WTC11 (cell line): ENCODE results near the gene RCHY1. TPM values are rescaled to one million over a fixed set of nuclear protein-coding genes. Genes with fewer than 3 reads are reported as not detected.

ENCODE experiments used
- CBFB ChIP-seq: sonication (generic); formaldehyde crosslinking; IDR thresholded peaks from 2 replicates; pipeline ENCODE4 v1.8.1; 2022; ENCODE audit warnings: mild to moderate bottlenecking, low read depth, missing genetic modification reagents
- CREB1 ChIP-seq: sonication (generic); formaldehyde crosslinking; IDR thresholded peaks from 2 replicates; pipeline ENCODE4 v1.8.0; 2023; ENCODE audit warnings: mild to moderate bottlenecking, missing genetic modification reagents
- ELF4 ChIP-seq: sonication (generic); formaldehyde crosslinking; IDR thresholded peaks from 2 replicates; pipeline ENCODE4 v1.8.1; 2022; ENCODE audit warnings: low read depth, mild to moderate bottlenecking, moderate library complexity, missing genetic modification reagents
- GRHL2 ChIP-seq: fragments of 250-450 bp; sonication (Bioruptor Pico); IDR thresholded peaks from 2 replicates; pipeline ENCODE4 v1.8.0; 2022; ENCODE audit warnings: mild to moderate bottlenecking, moderate library complexity; ENCODE audit not compliant: insufficient replicate concordance, severe bottlenecking
- NFATC4 ChIP-seq: fragments of 250-450 bp; sonication (Bioruptor Pico); IDR thresholded peaks from 2 replicates; pipeline ENCODE4 v1.9.0; 2021; ENCODE audit warnings: mild to moderate bottlenecking
- NFE2L1 ChIP-seq: sonication (generic); formaldehyde crosslinking; IDR thresholded peaks from 2 replicates; pipeline ENCODE4 v1.8.1; 2023; ENCODE audit warnings: missing genetic modification reagents
- NR3C1 ChIP-seq: sonication (generic); formaldehyde crosslinking; conservative IDR thresholded peaks from 2 replicates; pipeline ENCODE4 v1.8.1; 2023; ENCODE audit warnings: low read depth, mild to moderate bottlenecking, missing genetic modification reagents
- SMAD3 ChIP-seq: sonication (generic); formaldehyde crosslinking; IDR thresholded peaks from 2 replicates; pipeline ENCODE4 v1.8.0; 2022; ENCODE audit warnings: missing genetic modification reagents, mild to moderate bottlenecking, borderline replicate concordance
- SOX15 ChIP-seq: fragments of 250-450 bp; sonication (Bioruptor Pico); IDR thresholded peaks from 2 replicates; pipeline ENCODE4 v1.9.0; 2021; ENCODE audit warnings: mild to moderate bottlenecking
- ZBTB21 ChIP-seq: sonication (generic); formaldehyde crosslinking; IDR thresholded peaks from 2 replicates; pipeline ENCODE4 v1.8.1; 2023; ENCODE audit warnings: mild to moderate bottlenecking, missing genetic modification reagents, borderline replicate concordance
- ZNF232 ChIP-seq: sonication (generic); formaldehyde crosslinking; IDR thresholded peaks from 2 replicates; pipeline ENCODE4 v1.8.0; 2022; ENCODE audit warnings: mild to moderate bottlenecking, missing genetic modification reagents
- total RNA-seq: library from RNA; stranded (reverse); gene quantifications from 3 replicates; pipeline ENCODE4 v1.2.3, GENCODE V29; 2021
- TF ChIP-seq, protein P1 (sequence below): sonication (generic); formaldehyde crosslinking; IDR thresholded peaks from 2 replicates; pipeline ENCODE4 v1.8.1; 2023; ENCODE audit warnings: mild to moderate bottlenecking, missing genetic modification reagents, moderate library complexity
- TF ChIP-seq, protein P2 (sequence below): sonication (generic); formaldehyde crosslinking; IDR thresholded peaks from 2 replicates; pipeline ENCODE4 v1.8.0; 2023; ENCODE audit warnings: missing genetic modification reagents, mild to moderate bottlenecking, borderline replicate concordance
- TF ChIP-seq, protein P3 (sequence below): sonication (generic); formaldehyde crosslinking; IDR thresholded peaks from 2 replicates; pipeline ENCODE4 v1.8.1; 2023; ENCODE audit warnings: mild to moderate bottlenecking, missing genetic modification reagents, borderline replicate concordance
- TF ChIP-seq, protein P4 (sequence below): fragments of 250-450 bp; sonication (Bioruptor Pico); IDR thresholded peaks from 2 replicates; pipeline ENCODE4 v1.9.0; 2021; ENCODE audit warnings: mild to moderate bottlenecking
- TF ChIP-seq, protein P5 (sequence below): sonication (generic); formaldehyde crosslinking; IDR thresholded peaks from 2 replicates; pipeline ENCODE4 v1.8.1; 2023; ENCODE audit warnings: mild to moderate bottlenecking, missing genetic modification reagents
- TF ChIP-seq, protein P6 (sequence below): sonication (generic); formaldehyde crosslinking; IDR thresholded peaks from 2 replicates; pipeline ENCODE4 v1.8.0; 2022; ENCODE audit warnings: missing genetic modification reagents
- TF ChIP-seq, protein P7 (sequence below): sonication (generic); formaldehyde crosslinking; IDR thresholded peaks from 2 replicates; pipeline ENCODE4 v1.8.1; 2022; ENCODE audit warnings: low read depth, mild to moderate bottlenecking, moderate library complexity, missing genetic modification reagents, borderline replicate concordance

The RCHY1 gene
- total RNA-seq, 1 experiment from 2014 or later, result 37.8 TPM

DNA sequence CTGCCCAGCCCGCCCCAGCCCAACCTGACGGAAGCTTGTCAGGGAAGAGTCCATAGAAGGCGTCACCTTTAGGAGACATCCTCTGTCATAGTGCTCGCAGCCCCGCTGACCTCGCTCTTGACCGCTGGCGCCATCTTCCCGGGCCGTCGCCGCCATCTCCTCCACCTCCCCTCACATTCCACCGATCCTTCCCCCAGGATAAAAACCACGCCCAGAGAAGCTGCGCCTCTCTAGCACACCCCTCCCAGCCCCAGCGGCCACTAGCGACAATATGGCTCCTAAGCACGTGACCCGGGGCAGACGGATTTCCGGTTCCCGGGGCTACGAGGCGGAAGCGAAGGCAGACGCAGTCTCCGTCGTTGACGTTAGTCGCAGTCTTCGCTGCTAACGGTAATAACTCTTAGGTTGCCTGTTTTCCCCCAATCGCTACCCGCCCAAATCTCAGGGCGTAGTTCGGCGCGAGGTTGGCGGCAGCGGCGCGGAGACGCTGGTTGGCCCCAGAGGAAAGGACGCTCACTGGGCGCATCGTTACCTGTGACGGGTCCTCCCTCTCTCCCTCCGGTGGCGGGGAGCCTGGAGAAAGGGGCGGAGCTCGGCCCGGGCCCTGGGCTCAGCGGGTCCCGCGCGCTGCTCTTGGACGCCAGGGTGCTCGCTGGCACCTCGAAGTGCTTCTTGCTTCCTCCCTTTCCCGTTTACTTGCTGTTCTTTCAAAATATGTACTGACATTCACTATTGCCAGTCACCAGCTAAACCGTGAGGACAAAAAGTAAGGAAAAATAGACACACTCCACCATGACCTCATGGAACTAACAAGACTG is at the start of gene RCHY1, which contains the start of gene THAP6 (continued):
- TF ChIP-seq CBFB (no peak), GRHL2 (CRISPR knock-in tag) (no peak), SOX15 (no peak), CREB1 (CRISPR knock-in tag) (peak; percentile 46), NFE2L1 (CRISPR knock-in tag) (peak; percentile 71; the same call in 1 of the 2 replicates), NR3C1 (CRISPR knock-in tag) (no peak), SMAD3 (CRISPR knock-in tag) (0 out of 2 replicates have a peak, but pooled peaks have one; percentile 56), NFATC4 (CRISPR knock-in tag) (no peak), ELF4 (CRISPR knock-in tag) (no peak), ZNF232 (CRISPR knock-in tag) (peak; percentile 20), ZBTB21 (CRISPR knock-in tag) (0 out of 2 replicates have a peak, but pooled peaks have one; percentile 74)
- TF ChIP-seq, protein P1, sequence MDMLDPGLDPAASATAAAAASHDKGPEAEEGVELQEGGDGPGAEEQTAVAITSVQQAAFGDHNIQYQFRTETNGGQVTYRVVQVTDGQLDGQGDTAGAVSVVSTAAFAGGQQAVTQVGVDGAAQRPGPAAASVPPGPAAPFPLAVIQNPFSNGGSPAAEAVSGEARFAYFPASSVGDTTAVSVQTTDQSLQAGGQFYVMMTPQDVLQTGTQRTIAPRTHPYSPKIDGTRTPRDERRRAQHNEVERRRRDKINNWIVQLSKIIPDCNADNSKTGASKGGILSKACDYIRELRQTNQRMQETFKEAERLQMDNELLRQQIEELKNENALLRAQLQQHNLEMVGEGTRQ, result peak; percentile 99
- TF ChIP-seq, protein P2, sequence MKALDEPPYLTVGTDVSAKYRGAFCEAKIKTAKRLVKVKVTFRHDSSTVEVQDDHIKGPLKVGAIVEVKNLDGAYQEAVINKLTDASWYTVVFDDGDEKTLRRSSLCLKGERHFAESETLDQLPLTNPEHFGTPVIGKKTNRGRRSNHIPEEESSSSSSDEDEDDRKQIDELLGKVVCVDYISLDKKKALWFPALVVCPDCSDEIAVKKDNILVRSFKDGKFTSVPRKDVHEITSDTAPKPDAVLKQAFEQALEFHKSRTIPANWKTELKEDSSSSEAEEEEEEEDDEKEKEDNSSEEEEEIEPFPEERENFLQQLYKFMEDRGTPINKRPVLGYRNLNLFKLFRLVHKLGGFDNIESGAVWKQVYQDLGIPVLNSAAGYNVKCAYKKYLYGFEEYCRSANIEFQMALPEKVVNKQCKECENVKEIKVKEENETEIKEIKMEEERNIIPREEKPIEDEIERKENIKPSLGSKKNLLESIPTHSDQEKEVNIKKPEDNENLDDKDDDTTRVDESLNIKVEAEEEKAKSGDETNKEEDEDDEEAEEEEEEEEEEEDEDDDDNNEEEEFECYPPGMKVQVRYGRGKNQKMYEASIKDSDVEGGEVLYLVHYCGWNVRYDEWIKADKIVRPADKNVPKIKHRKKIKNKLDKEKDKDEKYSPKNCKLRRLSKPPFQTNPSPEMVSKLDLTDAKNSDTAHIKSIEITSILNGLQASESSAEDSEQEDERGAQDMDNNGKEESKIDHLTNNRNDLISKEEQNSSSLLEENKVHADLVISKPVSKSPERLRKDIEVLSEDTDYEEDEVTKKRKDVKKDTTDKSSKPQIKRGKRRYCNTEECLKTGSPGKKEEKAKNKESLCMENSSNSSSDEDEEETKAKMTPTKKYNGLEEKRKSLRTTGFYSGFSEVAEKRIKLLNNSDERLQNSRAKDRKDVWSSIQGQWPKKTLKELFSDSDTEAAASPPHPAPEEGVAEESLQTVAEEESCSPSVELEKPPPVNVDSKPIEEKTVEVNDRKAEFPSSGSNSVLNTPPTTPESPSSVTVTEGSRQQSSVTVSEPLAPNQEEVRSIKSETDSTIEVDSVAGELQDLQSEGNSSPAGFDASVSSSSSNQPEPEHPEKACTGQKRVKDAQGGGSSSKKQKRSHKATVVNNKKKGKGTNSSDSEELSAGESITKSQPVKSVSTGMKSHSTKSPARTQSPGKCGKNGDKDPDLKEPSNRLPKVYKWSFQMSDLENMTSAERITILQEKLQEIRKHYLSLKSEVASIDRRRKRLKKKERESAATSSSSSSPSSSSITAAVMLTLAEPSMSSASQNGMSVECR (CRISPR knock-in tag), result peak; percentile 90; the same call in 1 of the 2 replicates
- TF ChIP-seq, protein P3, sequence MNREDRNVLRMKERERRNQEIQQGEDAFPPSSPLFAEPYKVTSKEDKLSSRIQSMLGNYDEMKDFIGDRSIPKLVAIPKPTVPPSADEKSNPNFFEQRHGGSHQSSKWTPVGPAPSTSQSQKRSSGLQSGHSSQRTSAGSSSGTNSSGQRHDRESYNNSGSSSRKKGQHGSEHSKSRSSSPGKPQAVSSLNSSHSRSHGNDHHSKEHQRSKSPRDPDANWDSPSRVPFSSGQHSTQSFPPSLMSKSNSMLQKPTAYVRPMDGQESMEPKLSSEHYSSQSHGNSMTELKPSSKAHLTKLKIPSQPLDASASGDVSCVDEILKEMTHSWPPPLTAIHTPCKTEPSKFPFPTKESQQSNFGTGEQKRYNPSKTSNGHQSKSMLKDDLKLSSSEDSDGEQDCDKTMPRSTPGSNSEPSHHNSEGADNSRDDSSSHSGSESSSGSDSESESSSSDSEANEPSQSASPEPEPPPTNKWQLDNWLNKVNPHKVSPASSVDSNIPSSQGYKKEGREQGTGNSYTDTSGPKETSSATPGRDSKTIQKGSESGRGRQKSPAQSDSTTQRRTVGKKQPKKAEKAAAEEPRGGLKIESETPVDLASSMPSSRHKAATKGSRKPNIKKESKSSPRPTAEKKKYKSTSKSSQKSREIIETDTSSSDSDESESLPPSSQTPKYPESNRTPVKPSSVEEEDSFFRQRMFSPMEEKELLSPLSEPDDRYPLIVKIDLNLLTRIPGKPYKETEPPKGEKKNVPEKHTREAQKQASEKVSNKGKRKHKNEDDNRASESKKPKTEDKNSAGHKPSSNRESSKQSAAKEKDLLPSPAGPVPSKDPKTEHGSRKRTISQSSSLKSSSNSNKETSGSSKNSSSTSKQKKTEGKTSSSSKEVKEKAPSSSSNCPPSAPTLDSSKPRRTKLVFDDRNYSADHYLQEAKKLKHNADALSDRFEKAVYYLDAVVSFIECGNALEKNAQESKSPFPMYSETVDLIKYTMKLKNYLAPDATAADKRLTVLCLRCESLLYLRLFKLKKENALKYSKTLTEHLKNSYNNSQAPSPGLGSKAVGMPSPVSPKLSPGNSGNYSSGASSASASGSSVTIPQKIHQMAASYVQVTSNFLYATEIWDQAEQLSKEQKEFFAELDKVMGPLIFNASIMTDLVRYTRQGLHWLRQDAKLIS (CRISPR knock-in tag), result no peak; the same call in 1 of the 2 replicates
- TF ChIP-seq, protein P4, sequence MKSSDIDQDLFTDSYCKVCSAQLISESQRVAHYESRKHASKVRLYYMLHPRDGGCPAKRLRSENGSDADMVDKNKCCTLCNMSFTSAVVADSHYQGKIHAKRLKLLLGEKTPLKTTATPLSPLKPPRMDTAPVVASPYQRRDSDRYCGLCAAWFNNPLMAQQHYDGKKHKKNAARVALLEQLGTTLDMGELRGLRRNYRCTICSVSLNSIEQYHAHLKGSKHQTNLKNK, result no peak
- TF ChIP-seq, protein P5, sequence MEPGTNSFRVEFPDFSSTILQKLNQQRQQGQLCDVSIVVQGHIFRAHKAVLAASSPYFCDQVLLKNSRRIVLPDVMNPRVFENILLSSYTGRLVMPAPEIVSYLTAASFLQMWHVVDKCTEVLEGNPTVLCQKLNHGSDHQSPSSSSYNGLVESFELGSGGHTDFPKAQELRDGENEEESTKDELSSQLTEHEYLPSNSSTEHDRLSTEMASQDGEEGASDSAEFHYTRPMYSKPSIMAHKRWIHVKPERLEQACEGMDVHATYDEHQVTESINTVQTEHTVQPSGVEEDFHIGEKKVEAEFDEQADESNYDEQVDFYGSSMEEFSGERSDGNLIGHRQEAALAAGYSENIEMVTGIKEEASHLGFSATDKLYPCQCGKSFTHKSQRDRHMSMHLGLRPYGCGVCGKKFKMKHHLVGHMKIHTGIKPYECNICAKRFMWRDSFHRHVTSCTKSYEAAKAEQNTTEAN (CRISPR knock-in tag), result peak; percentile 24; the same call in 1 of the 2 replicates
- TF ChIP-seq, protein P6, sequence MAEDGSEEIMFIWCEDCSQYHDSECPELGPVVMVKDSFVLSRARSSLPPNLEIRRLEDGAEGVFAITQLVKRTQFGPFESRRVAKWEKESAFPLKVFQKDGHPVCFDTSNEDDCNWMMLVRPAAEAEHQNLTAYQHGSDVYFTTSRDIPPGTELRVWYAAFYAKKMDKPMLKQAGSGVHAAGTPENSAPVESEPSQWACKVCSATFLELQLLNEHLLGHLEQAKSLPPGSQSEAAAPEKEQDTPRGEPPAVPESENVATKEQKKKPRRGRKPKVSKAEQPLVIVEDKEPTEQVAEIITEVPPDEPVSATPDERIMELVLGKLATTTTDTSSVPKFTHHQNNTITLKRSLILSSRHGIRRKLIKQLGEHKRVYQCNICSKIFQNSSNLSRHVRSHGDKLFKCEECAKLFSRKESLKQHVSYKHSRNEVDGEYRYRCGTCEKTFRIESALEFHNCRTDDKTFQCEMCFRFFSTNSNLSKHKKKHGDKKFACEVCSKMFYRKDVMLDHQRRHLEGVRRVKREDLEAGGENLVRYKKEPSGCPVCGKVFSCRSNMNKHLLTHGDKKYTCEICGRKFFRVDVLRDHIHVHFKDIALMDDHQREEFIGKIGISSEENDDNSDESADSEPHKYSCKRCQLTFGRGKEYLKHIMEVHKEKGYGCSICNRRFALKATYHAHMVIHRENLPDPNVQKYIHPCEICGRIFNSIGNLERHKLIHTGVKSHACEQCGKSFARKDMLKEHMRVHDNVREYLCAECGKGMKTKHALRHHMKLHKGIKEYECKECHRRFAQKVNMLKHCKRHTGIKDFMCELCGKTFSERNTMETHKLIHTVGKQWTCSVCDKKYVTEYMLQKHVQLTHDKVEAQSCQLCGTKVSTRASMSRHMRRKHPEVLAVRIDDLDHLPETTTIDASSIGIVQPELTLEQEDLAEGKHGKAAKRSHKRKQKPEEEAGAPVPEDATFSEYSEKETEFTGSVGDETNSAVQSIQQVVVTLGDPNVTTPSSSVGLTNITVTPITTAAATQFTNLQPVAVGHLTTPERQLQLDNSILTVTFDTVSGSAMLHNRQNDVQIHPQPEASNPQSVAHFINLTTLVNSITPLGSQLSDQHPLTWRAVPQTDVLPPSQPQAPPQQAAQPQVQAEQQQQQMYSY (CRISPR knock-in tag), result no peak
- TF ChIP-seq, protein P7, sequence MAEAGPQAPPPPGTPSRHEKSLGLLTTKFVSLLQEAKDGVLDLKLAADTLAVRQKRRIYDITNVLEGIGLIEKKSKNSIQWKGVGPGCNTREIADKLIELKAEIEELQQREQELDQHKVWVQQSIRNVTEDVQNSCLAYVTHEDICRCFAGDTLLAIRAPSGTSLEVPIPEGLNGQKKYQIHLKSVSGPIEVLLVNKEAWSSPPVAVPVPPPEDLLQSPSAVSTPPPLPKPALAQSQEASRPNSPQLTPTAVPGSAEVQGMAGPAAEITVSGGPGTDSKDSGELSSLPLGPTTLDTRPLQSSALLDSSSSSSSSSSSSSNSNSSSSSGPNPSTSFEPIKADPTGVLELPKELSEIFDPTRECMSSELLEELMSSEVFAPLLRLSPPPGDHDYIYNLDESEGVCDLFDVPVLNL (CRISPR knock-in tag), result no peak
